ENCODE data around the gene P2RY2. TPM values are rescaled to one million over a fixed set of nuclear protein-coding genes. Genes with fewer than 3 reads are reported as not detected.

P2RY2 gene
- total RNA-seq, 2 experiments from 2014 or later: not detected

DNA sequence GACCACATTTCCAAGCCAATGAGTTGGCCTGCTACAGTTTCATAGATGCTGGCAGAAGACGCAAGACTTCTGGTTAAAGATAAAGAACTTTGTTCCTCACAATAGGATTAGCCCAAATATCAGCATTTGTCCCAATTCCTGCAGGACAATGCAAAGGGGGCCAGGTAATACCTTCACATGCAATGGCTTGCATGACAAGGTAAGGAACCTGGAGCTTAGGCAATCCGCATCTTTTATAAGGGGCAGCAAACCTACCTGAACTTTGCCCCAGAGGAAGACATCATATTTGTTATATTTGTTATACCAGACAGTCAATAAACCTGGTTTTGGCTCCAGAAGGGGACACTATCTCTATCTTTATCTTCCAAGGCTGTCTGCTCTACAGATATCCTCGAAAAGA is 59.4 kb downstream of the P2RY2 start:
- Mint-ChIP-seq H3K9me3 (no peaks in the 10 kb centered on the region), H3K4me3 (no peak overlapping the region), H3K27me3 (no peaks in the 10 kb centered on the region), H3K27ac (no peak overlapping the region), H3K36me3 (no peaks in the 10 kb centered on the region), H3K4me1 (ENCODE audit: low read depth) (no peaks in the 10 kb centered on the region)
- ChIA-PET CTCF (no interaction called here), POLR2A (no interaction called here)
- DNase-seq: no peak
- intact Hi-C loops (cut with micrococcal nuclease): no loop called here

DNA sequence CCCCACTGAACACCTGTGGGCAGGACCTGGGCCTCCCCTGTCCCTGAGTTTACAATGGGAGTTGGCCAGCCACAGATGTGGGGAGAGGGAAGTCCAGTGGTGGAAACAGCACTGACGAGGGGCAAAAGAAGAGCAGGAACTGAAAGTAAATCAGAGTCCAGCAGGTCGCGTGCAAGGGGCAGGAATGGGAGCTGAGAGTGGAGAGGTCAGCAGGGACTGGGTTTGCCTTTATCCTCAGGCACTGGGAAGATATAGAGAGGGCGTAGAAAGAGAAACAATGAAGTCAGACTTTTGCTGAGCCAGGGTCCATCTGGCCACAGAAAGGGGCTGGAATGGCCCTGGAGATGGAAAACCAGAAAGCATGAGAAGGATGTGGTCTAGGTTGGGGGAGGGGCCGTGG is 62.5 kb downstream of the P2RY2 start:
- Mint-ChIP-seq H3K9me3 (no peaks in the 10 kb centered on the region), H3K27ac (no peak overlapping the region), H3K4me3 (no peak overlapping the region), H3K4me1 (ENCODE audit: low read depth) (no peaks in the 10 kb centered on the region), H3K36me3 (no peaks in the 10 kb centered on the region), H3K27me3 (no peaks in the 10 kb centered on the region)
- intact Hi-C loops (cut with micrococcal nuclease): no loop called here
- POLR2A ChIA-PET: no interaction called here
- no peak for DNase-seq
- CTCF ChIA-PET: interaction anchor here (1.5 kb wide), 1 partner anchor 14 kb away, joined by 6 read pairs; no protein-coding TSS in a partner anchor

DNA sequence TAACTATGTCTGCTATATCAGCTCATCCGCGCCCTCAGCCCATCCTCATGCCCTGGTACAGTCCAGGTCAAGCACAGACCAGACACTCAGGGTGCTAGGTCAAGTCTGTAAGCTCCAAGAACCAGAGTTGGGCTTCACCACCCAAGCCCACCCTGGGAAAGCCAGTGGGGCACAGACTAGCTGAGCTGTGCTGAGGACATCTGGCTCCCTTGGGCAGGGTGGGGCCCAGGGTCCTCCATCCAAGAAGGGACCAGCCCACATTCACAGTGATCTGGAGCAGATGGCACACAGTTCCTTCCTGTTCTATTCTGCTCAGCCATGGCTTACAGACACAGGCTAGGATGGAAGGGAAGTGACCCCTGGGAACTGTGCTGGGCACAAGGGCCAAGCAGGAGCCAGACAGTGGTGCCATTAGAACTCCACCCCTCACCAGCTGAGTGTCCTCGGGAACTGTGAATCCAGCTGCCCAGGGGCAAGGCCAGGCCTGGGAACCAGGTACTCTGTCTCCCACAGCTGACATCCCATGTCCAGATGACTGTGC is 63.2 kb downstream of the P2RY2 start:
- no peak overlapping the region for H3K27ac Mint-ChIP-seq
- no peak overlapping the region for H3K4me3 Mint-ChIP-seq
- no peaks in the 10 kb centered on the region for H3K27me3 Mint-ChIP-seq
- CTCF ChIA-PET: interaction anchor here (1.0 to 1.5 kb wide), 2 partner anchors 14 to 26 kb away, joined by 3 to 6 read pairs; no protein-coding TSS in a partner anchor
- H3K36me3 Mint-ChIP-seq: no peaks in the 10 kb centered on the region
- no peaks in the 10 kb centered on the region for H3K9me3 Mint-ChIP-seq
- DNase-seq: no peak
- POLR2A ChIA-PET: no interaction called here
- no peaks in the 10 kb centered on the region for H3K4me1 Mint-ChIP-seq (ENCODE audit: low read depth)
- intact Hi-C loops (cut with micrococcal nuclease): no loop called here

DNA sequence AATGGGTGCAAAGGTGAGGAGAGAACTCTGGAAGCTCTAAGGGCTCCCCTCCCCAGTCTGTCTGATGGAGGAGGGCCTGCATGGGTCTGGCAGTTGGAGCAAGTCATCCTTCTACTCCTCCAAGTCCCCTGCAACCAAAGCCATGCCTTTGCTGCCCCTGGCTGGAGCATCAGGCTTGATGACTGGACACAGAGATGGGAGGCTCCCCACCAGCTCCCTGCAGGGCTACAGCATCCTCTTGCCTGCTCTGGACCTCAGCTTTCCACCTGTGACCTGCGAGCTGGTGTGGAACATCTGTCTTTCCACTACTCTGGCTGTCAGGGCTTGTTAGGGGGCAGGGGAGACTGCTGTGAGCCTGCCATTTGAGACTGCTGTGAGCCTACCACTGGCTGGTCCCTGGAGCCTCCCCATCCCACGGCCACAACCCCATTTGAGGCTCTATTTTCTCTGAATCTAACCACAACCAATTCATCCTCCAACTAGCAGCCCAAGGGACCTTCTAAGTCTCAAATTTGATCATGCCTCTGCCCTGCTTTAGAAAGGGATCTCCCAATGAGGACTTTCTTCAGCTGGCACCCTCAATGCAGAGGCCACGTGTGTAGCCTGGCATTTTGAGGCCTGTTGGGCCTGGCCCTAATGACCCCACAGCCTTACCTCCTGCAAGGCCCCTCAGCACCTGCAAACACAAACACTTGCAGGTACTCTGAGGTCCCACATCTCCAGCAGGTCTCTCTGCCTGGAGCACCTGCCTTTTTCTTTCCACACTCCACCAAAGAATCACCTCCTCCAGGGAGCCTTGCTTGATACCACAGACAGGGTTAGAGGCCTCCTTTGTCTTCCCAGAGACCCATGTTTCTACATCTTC is 63.9 kb downstream of the P2RY2 start:
- no peak for DNase-seq
- no peaks in the 10 kb centered on the region for H3K4me1 Mint-ChIP-seq (ENCODE audit: low read depth)
- H3K27ac Mint-ChIP-seq: no peak overlapping the region
- ChIA-PET POLR2A (no interaction called here), CTCF (interaction anchor here (1.0 to 1.8 kb wide), 2 partner anchors 25 to 54 kb away, joined by 3 to 4 read pairs; no protein-coding TSS in a partner anchor)
- H3K27me3 Mint-ChIP-seq: no peaks in the 10 kb centered on the region
- intact Hi-C loops (cut with micrococcal nuclease): no loop called here
- H3K9me3 Mint-ChIP-seq: no peaks in the 10 kb centered on the region
- no peaks in the 10 kb centered on the region for H3K36me3 Mint-ChIP-seq
- no peak overlapping the region for H3K4me3 Mint-ChIP-seq

DNA sequence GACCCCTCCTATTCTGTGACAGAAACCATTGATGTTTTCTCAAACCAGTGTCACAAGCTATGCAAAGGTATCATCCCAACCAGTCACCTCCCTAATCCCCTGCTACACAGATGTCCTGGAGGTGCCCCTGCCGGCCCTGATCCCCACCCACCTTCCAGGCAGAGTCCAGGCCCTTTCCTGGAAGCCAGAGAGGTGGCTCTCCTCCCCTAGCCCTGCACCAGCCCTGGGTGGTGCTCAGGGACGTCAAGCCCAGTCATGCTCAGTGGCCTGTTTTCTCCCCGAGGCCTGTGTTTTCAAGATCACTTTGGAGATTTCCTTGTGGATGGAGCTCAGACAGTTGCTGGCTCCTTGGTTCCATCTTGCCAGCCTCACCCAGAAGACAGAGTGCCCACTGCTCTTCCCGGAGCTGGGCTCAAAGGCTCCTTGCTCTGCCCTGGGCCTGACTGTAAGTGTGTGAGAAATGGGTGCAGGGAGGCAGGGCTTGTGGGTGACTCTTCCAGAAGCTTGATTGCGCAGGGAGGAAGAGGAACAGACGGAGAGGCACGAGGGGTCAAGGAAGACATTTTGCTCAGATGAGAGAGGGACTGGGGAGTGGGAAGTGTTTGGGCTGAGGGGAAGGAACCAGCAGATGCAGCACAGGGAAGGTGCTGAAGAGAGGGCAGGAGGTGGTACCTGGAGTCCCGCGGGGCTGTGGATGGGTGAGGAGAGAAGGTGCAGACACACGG is 65.4 kb downstream of the P2RY2 start:
- Mint-ChIP-seq H3K36me3 (no peaks in the 10 kb centered on the region), H3K4me1 (ENCODE audit: low read depth) (no peaks in the 10 kb centered on the region), H3K27me3 (no peaks in the 10 kb centered on the region), H3K4me3 (no peak overlapping the region), H3K9me3 (no peaks in the 10 kb centered on the region), H3K27ac (no peak overlapping the region)
- DNase-seq: no peak
- CTCF ChIA-PET: interaction anchor here (1.8 kb wide), 1 partner anchor 52 kb away, joined by 4 read pairs; no protein-coding TSS in a partner anchor
- POLR2A ChIA-PET: no interaction called here
- intact Hi-C loops (cut with micrococcal nuclease): no loop called here

DNA sequence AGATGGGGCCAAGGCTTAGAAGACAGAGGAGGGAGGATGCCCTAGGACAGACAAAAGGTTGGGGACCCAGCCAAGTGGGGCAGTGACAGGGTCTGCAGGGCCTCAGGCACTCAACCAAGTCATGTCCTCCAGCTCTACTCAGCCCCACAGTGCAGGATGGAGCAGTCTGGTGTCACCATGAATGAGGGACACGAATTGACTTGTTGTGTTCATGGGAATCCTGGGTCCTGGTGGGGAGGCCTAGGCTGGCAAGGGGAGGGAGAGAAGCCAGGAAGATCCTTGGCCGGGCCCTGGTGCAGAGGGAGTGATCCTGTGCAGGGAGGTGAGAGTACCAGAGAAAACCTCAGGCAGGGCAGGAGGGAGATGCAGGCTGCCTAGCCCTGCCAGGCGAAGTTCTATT is 66.0 kb downstream of the P2RY2 start:
- Mint-ChIP-seq H3K9me3 (no peaks in the 10 kb centered on the region), H3K27me3 (no peaks in the 10 kb centered on the region), H3K36me3 (no peaks in the 10 kb centered on the region), H3K4me3 (no peak overlapping the region), H3K27ac (no peak overlapping the region), H3K4me1 (ENCODE audit: low read depth) (peaks cover 3% of the 10 kb centered on the region)
- intact Hi-C loops (cut with micrococcal nuclease): no loop called here
- no peak for DNase-seq
- CTCF ChIA-PET: no interaction called here
- POLR2A ChIA-PET: no interaction called here

DNA sequence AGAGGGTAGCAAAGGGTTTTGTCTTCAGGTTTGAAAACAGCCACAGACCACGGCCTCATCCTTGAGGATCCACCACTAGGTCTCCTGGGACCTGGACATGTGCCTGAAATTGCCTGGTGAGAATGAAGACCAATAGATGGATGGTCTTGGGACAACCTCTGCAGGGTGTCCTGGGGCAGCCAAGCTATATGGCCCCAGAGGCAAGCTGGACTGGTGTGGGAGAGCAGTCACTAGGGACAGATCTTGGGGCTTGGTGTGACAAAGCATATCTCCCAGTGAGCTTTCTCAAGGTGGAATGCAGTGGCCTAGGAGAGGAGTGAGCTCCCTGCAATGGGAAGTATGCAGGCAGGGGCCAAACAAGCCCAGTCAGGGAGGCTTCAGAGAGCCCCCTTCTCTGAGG is 67.6 kb downstream of the P2RY2 start:
- Mint-ChIP-seq H3K27ac (no peak overlapping the region), H3K4me1 (ENCODE audit: low read depth) (peaks cover 6% of the 10 kb centered on the region), H3K4me3 (no peak overlapping the region), H3K9me3 (no peaks in the 10 kb centered on the region), H3K27me3 (no peaks in the 10 kb centered on the region), H3K36me3 (no peaks in the 10 kb centered on the region)
- intact Hi-C loops (cut with micrococcal nuclease): no loop called here
- no peak for DNase-seq
- CTCF ChIA-PET: no interaction called here
- POLR2A ChIA-PET: no interaction called here

Other genes with a start within 250 kb of the P2RY2 start
- 10 to 100 TPM; 21.9 to 24.1 TPM for gene FCHSD2, start 76.0 kb upstream of the P2RY2 start, total RNA-seq
- not detected for gene P2RY6, start 54.1 kb downstream of the P2RY2 start, total RNA-seq
- gene ARHGEF17, start 90.0 kb downstream of the P2RY2 start, total RNA-seq: under 1 TPM in 1 of 2 experiments, not detected in 1; 0.07 TPM
- gene RELT, start 158.1 kb downstream of the P2RY2 start, total RNA-seq: 10 to 100 TPM; 18.5 to 18.9 TPM